GM18861 (cell line): ENCODE measurements around the gene M1AP.

Experiments
- ATAC-seq: cut with Tn5 transposase; IDR thresholded peaks from one replicate; pipeline ENCODE4 v1.9.1; 2021; ENCODE audit not compliant: unreplicated experiment

Gene M1AP

GRCh38 chr2:74648009-74648443 lies at the start of gene M1AP:
M1AP (minus strand) TSS chr2:74648330; CDS start chr2:74640275, 8,055 bp downstream.
- no peak for ATAC-seq

- no peak for ATAC-seq
Measured at GRCh38 chr2:74696829-74697228, 48.7 kb upstream of the M1AP start.

- ATAC-seq: no peak
Measured at GRCh38 chr2:74695663-74696062, 47.5 kb upstream of the M1AP start.

- no peak for ATAC-seq
Measured at GRCh38 chr2:74694281-74694680, 46.2 kb upstream of the M1AP start.

- no peak for ATAC-seq
Measured at GRCh38 chr2:74693668-74694067, 45.5 kb upstream of the M1AP start.

- ATAC-seq: no peak
Measured at GRCh38 chr2:74693213-74693612, 45.1 kb upstream of the M1AP start.

- ATAC-seq: no peak
Measured at GRCh38 chr2:74691929-74692328, 43.8 kb upstream of the M1AP start.

GRCh38 chr2:74690571-74690970 lies 42.4 kb upstream of the M1AP start:
- peak; percentile 74 for ATAC-seq

- no peak for ATAC-seq
Measured at GRCh38 chr2:74689671-74690070, 41.5 kb upstream of the M1AP start.

- no peak for ATAC-seq
Measured at GRCh38 chr2:74688881-74689280, 40.8 kb upstream of the M1AP start.

- ATAC-seq: no peak
Measured at GRCh38 chr2:74685408-74685807, 37.3 kb upstream of the M1AP start.

GRCh38 chr2:74682501-74682900 lies 34.4 kb upstream of the M1AP start:
- no peak for ATAC-seq

- ATAC-seq: no peak
Measured at GRCh38 chr2:74679615-74680014, 31.5 kb upstream of the M1AP start.

- no peak for ATAC-seq
Measured at GRCh38 chr2:74676331-74676730, 28.2 kb upstream of the M1AP start.

- no peak for ATAC-seq
Measured at GRCh38 chr2:74675090-74675489, 27.0 kb upstream of the M1AP start.

- no peak for ATAC-seq
Measured at GRCh38 chr2:74673826-74674528, 25.8 kb upstream of the M1AP start.

GRCh38 chr2:74671479-74671878 lies 23.3 kb upstream of the M1AP start:
- ATAC-seq: no peak

GRCh38 chr2:74670263-74670662 lies 22.1 kb upstream of the M1AP start:
- ATAC-seq: no peak

- ATAC-seq: no peak
Measured at GRCh38 chr2:74668087-74668486, 20.0 kb upstream of the M1AP start.

- ATAC-seq: no peak
Measured at GRCh38 chr2:74659462-74659861, 11.3 kb upstream of the M1AP start.

GRCh38 chr2:74658516-74658915 lies 10.4 kb upstream of the M1AP start:
- ATAC-seq: no peak

GRCh38 chr2:74655579-74655978 lies 7.4 kb upstream of the M1AP start:
- ATAC-seq: no peak
